GM19099 (cell line): ENCODE results near the gene TINAGL1.
A peak's percentile ranks its signal among the peaks of the same experiment; 100 is the strongest.

ENCODE experiments used
- POLR2A ChIP-seq: IDR thresholded peaks from 3 replicates; pipeline ENCODE4 v1.6.1; 2011; ENCODE audit warnings: low read depth; ENCODE audit not compliant: insufficient read length; ENCODE audit errors: extremely low read depth

TINAGL1 gene, protein sequence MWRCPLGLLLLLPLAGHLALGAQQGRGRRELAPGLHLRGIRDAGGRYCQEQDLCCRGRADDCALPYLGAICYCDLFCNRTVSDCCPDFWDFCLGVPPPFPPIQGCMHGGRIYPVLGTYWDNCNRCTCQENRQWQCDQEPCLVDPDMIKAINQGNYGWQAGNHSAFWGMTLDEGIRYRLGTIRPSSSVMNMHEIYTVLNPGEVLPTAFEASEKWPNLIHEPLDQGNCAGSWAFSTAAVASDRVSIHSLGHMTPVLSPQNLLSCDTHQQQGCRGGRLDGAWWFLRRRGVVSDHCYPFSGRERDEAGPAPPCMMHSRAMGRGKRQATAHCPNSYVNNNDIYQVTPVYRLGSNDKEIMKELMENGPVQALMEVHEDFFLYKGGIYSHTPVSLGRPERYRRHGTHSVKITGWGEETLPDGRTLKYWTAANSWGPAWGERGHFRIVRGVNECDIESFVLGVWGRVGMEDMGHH

DNA sequence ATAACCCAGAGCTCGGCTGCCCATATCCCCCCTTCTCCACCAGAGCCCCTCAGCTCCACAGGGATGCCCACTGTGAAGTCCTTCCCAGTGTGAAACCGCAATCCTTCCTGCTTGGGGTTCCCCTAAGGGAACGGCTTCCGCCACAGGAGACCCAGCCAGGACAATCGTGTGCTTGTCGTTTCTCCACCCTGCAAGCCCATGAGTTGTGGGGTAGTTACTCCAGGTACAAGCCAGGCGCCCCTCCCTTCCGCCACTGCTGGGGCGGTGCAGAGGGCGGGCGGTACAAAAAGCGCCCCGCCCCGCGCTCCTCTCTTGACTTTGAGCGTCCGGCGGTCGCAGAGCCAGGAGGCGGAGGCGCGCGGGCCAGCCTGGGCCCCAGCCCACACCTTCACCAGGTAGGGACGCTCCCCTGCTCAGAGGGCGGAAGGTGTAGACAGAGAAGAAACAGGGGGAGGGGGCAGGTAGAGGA is at the start of gene TINAGL1:
Gene TINAGL1, plus strand, starts transcription at position 315 of the 469 bp plus-strand sequence. CDS start 634 bp downstream, outside the sequence.
- no peak for TF ChIP-seq POLR2A

DNA sequence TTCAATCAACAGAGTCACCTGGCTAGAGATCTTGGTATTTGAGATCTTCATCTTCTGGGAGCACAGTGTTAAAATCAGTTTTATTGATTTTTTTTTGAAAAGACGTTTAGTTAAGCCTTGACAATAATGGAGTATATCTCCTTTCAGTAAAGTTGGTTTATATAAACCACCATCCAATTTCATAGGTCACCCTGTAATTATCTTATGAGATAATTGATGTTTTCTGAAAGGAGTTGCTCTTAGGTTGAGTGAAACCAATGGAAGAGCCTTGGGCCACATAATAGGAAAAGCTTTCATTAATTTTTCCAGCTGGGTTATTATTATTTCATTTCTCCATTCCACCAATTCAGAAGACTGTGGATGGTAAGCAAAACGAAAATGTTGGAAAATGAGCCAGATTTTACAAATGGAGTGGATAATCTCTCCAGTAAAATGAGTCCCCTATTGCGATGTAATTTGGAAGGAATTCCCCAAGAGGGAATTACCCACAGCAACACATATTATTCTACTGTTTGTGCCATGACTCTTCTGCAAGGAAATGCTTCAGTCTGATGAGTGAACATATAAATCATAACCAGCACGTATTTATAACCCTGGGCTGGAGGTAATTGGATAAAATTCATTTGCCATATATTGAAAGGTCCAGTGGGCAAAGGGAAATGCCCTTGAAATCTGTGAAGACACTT is 46.2 kb upstream of the TINAGL1 start:
- TF ChIP-seq POLR2A, result no peak

DNA sequence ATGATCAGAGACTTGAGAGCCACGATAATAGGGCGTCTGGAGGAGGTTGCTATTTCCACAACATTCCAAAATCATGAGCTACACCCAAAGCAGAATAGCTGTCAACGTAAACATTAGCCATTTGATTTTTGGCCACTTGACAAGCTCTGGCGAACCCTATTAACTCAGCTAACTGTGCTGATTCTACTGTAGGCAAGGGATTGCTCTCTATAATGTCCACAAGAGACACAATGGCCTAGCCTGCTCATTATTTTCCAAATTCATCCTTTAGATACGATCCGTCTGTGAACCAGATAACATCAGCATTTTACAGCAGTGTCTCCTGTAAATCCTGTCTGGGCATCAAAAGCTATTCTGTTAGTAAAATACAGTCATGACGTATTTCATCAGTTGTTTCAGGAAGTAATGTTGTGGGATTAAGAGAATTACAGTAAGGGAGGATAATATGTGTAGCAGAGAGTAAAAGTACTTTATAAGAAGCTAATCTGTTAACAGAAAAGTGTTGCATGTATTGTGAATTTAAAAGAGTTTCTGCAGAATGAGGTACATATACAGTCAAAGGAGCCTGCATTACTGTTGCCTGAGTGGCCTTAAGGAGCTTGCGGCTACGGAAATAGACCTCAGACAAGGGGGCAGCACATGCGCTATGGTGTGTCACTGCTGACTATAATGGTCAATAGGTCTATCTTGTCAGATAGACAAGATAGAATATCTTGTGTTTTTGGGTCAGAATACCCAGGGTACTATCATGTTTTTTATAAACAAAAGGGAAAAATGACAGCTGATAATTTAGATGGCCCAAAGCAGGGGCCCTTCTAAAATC is 44.9 kb upstream of the TINAGL1 start:
- TF ChIP-seq POLR2A, result no peak

DNA sequence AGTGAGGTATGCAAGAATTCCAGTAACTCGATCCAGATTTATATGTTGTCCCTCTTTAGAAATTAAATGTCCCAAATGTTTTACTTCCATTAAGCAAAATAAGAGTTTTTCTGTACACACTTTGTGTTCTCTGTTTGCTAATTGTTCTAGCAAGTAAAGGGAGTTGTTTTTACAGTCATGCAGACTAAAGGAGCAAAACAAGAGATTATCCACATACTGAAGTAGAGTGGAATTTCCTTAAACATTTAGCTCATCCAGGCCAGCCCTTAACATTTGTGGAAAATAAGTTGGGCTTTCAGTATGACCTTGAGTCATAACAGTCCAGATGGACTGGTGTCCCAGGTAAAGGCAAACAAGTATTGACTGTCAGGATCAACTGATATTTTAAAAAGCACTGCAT is 44.1 kb upstream of the TINAGL1 start:
- TF ChIP-seq POLR2A, result no peak

DNA sequence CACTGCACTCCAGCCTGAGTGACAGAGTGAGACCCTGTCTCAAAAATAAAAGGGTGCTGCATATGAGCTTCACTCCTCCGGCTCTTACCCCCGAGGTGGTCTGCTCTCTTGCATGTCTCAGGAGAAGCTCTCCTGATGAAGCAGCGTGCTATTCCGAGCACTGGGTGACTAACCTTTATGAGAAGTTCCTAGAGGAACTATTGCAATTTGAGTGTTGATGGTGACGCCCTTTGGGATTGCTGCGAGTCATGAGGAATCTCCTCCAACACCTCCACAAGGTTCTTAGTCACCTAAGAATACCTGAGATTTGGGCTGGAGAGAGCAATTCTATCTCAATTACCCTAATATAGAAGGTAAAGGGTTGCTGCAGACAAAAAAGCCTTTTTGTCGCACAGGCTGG is 40.8 kb upstream of the TINAGL1 start:
- no peak for TF ChIP-seq POLR2A

DNA sequence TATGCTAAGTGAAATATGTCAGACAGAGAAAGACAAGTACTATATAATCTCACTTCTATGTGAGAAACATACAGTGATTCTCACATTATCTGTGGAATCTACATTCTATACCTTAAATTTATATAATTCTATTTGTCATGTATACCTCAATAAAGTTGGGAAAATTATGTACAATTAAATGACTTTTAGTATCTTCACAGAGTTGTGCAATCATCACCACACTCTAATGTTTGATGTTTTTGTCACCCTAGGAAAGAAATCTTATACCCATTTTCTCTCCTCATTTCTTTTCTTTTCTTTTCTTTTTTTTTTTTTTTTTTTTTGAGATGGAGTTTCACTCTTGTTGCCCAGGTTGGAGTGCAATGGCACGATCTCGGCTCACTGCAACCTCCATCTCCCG is 37.0 kb upstream of the TINAGL1 start:
- no peak for TF ChIP-seq POLR2A

DNA sequence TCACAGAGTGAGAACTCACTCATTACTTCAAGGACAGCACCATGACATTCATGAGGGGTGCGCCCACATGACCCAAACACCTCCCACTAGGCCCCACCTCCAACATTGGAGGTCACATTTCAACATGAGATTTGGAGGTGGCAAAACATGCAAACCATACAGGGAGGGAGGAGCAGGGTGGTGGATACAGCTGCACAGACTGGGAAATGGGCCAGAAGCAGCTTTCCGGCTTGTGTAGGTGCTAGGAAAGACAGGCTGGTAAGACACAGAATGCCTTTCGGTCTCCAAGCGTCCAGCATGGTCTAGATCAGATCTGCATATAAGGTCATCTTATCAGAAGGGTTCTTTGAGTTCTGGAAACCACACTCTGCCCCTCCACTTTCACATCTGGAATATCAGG is 35.1 kb upstream of the TINAGL1 start:
- no peak for TF ChIP-seq POLR2A

DNA sequence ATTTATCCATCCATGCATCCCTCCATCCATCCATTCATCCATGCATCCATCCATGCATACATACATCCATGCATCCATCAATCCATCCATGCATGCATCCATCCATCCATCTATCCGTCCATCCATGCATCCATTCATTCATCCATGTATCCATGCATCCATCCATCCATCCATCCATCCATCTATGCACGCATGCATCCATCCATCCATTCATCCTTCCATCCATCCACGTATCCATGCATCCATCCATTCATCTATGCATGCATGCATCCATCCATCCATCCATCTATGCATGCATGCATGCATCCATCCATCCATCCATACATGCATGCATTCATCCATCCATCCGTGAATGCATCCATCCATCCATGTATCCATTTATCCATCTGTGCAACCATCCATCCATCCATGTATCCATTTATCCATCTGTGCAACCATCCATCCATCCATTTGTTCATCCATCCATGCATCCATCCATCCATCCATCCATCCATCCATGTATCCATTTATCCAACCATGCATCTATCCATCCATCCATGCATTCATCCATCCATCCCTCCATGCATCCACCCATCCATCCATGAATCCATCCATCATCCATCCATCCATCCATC is 30.3 kb upstream of the TINAGL1 start:
- TF ChIP-seq POLR2A, result no peak

DNA sequence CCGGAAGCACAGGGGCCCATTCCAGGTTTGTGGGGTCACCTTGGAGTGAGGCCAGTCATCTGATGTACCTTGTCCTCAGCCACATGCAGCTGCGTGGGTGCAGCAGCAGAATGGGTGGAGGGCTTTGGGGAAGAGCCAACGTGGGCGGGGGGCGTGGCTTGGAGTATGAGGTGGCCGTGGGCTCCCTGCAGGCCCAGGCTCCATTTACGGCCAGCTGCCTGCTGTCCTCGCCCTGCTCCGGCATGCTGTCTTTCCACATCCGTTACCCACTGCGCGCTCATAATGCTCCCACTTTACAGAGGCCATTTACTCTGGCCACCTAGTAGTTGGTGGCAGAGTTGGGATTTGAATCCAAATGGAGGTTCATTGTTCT is 27.8 kb upstream of the TINAGL1 start:
- TF ChIP-seq POLR2A, result no peak

DNA sequence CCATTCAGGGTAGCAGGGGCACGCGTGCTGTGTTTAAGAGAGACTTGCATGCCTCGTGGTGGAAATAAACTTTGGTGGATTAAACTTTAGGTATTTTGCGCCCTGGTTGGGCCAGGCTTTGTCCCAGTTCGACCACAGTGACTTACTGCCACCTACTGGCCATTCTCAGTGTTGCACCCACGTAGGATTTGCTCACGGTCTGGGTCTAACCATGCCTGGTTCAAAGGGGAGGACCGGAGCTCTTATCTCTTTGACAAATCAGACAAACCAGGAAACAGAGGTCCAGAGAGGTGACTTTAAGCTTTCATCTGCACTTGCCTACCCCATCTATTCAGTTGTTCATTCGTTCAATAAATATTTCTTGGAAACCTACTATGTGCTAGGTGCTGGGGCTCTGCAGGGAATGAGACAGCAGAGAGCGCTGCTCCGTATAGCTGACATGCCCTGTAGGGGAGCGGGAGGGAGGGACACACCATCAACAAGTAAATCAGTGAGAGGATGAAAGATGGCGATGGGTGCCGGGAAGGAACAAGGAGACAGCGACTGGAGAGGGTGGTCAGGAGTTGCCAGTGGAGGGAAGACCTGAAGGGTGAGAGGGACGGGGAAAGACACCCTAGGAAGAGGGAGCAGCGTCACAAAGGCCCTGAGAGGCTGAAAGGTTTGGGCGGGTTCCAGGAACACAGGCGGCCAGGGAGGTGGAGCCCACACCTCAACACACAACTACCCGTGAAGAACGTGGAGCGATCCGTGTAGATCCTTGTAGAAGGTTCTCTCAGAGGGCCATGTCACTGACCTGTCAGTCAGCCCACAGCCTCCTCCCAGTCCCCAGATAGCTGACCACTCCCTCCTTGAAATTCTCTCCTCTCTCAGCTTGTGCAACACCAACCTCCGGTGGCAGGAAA is 27.2 kb upstream of the TINAGL1 start:
- peak; percentile 34 for TF ChIP-seq POLR2A

DNA sequence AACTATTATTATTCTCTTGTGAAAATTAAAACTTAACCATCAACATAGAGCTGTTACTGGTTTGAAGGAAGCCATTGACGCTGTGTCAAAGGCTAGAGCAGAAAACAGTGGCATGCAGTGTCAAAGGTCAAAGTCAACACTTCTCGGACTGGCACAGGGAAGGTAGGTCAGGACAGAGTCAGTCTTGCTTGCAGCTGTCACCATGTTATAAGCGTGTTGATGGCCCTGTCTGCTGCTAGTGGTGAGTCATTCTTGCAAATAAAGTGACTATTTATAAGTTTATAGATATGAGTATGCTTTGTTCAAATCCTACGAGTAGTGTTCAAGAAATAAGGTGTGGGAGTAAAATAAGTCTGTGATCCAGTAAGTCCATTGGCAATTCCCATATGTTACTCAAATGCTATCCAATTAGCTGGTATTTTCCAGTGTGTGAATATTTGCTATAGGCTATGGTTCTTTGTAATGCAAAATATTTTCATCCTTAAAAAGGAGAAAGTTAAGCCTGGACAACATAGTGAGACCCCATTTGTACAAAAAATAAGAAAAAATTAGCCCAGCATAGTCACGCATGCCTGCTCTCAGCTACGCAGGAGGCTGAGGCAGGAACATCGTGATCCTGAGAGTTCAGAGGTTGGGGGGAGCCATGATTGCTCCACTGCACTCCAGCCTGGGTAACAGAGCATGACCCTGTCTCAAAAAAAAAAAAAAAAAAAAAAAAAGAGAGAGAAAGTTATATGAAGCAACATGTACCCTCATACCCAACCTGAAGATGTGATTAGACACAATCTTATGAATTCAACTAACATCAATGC is 26.3 kb upstream of the TINAGL1 start:
- no peak for TF ChIP-seq POLR2A

DNA sequence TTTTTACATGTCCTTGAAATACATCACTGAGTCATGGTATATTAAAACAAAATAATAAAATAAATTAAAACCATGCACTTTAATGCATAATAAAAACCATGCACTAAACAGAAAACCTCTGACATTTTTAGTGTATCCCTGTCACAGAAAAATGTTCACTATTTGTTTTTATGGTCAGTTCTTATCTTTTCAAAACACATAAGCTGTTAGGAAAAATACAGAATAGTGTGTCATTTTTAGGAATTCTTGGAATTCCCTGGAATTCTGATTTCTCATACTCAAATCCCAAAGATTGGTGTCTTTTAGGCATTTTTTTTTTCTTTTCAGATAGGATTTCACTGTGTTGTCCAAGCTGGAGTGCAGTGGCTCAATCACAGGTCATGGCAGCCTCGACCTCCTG is 25.1 kb upstream of the TINAGL1 start:
- no peak for TF ChIP-seq POLR2A

DNA sequence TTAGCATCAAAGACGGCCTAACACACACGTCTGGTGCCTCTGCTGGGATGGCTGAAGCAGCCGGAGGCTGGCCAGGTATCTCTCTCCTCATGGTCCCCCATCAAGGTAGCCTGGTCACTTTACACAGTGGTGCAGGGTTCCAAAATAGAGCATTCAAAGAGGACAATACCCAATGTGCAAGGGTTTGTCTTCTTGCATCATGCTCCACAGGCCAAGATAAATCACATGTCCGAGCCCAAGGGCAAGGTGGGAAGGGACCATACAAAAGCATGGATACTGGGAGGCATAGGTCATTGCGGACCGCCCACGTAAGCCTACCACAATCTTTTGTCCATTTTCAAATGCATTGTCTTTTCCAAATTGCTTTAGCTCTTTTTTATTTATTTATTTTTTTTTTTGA is 23.8 kb upstream of the TINAGL1 start:
- TF ChIP-seq POLR2A, result no peak
